ENCODE data around the gene ARHGEF7.

ARHGEF7 gene

GRCh38 chr13:111326981-111327642 lies 212.0 kb downstream of the ARHGEF7 start:
- no peak for TF ChIP-seq CTCF (IDR thresholded peaks at IDR 0.05; ENCODE audit: insufficient read depth, low read length, poor library complexity, severe bottlenecking)
- H3K4me3 ChIP-seq (replicated peaks; ENCODE audit: low read depth, low read length) = no peak overlapping the region
- H3K36me3 ChIP-seq (ENCODE audit: control insufficient read depth, insufficient read depth, low read length) = no peaks in the 10 kb centered on the region
- H3K27me3 ChIP-seq (replicated peaks; ENCODE audit: control insufficient read depth, insufficient read depth, low read length) = no peaks in the 10 kb centered on the region
- DNase-seq (ENCODE audit: extremely low read depth, insufficient read length) = no peak

- Histone ChIP-seq H3K36me3 (ENCODE audit: control insufficient read depth, insufficient read depth, low read length) (no peaks in the 10 kb centered on the region), H3K4me3 (replicated peaks; ENCODE audit: low read depth, low read length) (no peak overlapping the region), H3K27me3 (replicated peaks; ENCODE audit: control insufficient read depth, insufficient read depth, low read length) (no peaks in the 10 kb centered on the region)
- DNase-seq (ENCODE audit: extremely low read depth, insufficient read length) = no peak
- no peak for TF ChIP-seq CTCF (IDR thresholded peaks at IDR 0.05; ENCODE audit: insufficient read depth, low read length, poor library complexity, severe bottlenecking)
These were observed 212.8 kb downstream of the ARHGEF7 start for GRCh38 chr13:111327730-111328573.

GRCh38 chr13:111328574-111329410 lies 213.7 kb downstream of the ARHGEF7 start:
- no peak for DNase-seq (ENCODE audit: extremely low read depth, insufficient read length)
- no peak overlapping the region for H3K4me3 ChIP-seq (replicated peaks; ENCODE audit: low read depth, low read length)
- TF ChIP-seq CTCF (IDR thresholded peaks at IDR 0.05; ENCODE audit: insufficient read depth, low read length, poor library complexity, severe bottlenecking) = no peak
- no peaks in the 10 kb centered on the region for H3K36me3 ChIP-seq (ENCODE audit: control insufficient read depth, insufficient read depth, low read length)
- H3K27me3 ChIP-seq (replicated peaks; ENCODE audit: control insufficient read depth, insufficient read depth, low read length) = no peaks in the 10 kb centered on the region

- Histone ChIP-seq H3K4me3 (replicated peaks; ENCODE audit: low read depth, low read length) (no peak overlapping the region), H3K36me3 (ENCODE audit: control insufficient read depth, insufficient read depth, low read length) (no peaks in the 10 kb centered on the region), H3K27me3 (replicated peaks; ENCODE audit: control insufficient read depth, insufficient read depth, low read length) (no peaks in the 10 kb centered on the region)
- DNase-seq (ENCODE audit: extremely low read depth, insufficient read length) = no peak
- no peak for TF ChIP-seq CTCF (IDR thresholded peaks at IDR 0.05; ENCODE audit: insufficient read depth, low read length, poor library complexity, severe bottlenecking)
These were observed 214.5 kb downstream of the ARHGEF7 start for GRCh38 chr13:111329641-111330040.

GRCh38 chr13:111330066-111330610 lies 215.0 kb downstream of the ARHGEF7 start:
- DNase-seq (ENCODE audit: extremely low read depth, insufficient read length) = no peak
- Histone ChIP-seq H3K36me3 (ENCODE audit: control insufficient read depth, insufficient read depth, low read length) (no peaks in the 10 kb centered on the region), H3K27me3 (replicated peaks; ENCODE audit: control insufficient read depth, insufficient read depth, low read length) (no peaks in the 10 kb centered on the region), H3K4me3 (replicated peaks; ENCODE audit: low read depth, low read length) (no peak overlapping the region)
- no peak for TF ChIP-seq CTCF (IDR thresholded peaks at IDR 0.05; ENCODE audit: insufficient read depth, low read length, poor library complexity, severe bottlenecking)

Data from GM06990 (cell line).